ENCODE results near the gene PEX16.
A peak's percentile ranks its signal among the peaks of the same experiment; 100 is the strongest.

PEX16 gene

GRCh38 chr11:45897556-45897955 lies 20.1 kb downstream of the PEX16 start:
- DNase-seq = no peak

GRCh38 chr11:45896422-45896984 lies 21.2 kb downstream of the PEX16 start:
- DNase-seq = no peak

- no peak for DNase-seq
Observed at GRCh38 chr11:45895553-45896259, 22.0 kb downstream of the PEX16 start.

- no peak for DNase-seq
Observed at GRCh38 chr11:45894555-45895247, 23.0 kb downstream of the PEX16 start.

- DNase-seq = no peak
Observed at GRCh38 chr11:45892856-45893255, 24.8 kb downstream of the PEX16 start.

- DNase-seq = no peak
Observed at GRCh38 chr11:45890886-45891550, 26.7 kb downstream of the PEX16 start.

- no peak for DNase-seq
Observed at GRCh38 chr11:45889966-45890365, 27.7 kb downstream of the PEX16 start.

- no peak for DNase-seq
Observed at GRCh38 chr11:45889555-45889954, 28.1 kb downstream of the PEX16 start.

GRCh38 chr11:45887587-45887986 lies 30.1 kb downstream of the PEX16 start:
- no peak for DNase-seq

- DNase-seq = no peak
Observed at GRCh38 chr11:45886816-45887520, 30.7 kb downstream of the PEX16 start.

GRCh38 chr11:45885921-45886721 lies 31.6 kb downstream of the PEX16 start:
- DNase-seq = no peak

- DNase-seq = peak; percentile 48
Observed at GRCh38 chr11:45885274-45885920, 32.3 kb downstream of the PEX16 start, which contains the start of gene MAPK8IP1. TSS of gene MAPK8IP1 (plus strand) at chr11:45885651. CDS start at chr11:45885821, 170 bp downstream.

- no peak for DNase-seq
Observed at GRCh38 chr11:45884596-45885185, 33.0 kb downstream of the PEX16 start.

GRCh38 chr11:45881708-45882368 lies 35.8 kb downstream of the PEX16 start:
- DNase-seq = no peak

GRCh38 chr11:45880772-45881570 lies 36.7 kb downstream of the PEX16 start:
- no peak for DNase-seq

- no peak for DNase-seq
Observed at GRCh38 chr11:45879803-45880686, 37.6 kb downstream of the PEX16 start.

- no peak for DNase-seq
Observed at GRCh38 chr11:45877845-45878244, 39.8 kb downstream of the PEX16 start.

GRCh38 chr11:45877221-45877620 lies 40.5 kb downstream of the PEX16 start:
- DNase-seq = no peak

- DNase-seq = no peak
Observed at GRCh38 chr11:45876401-45876800, 41.3 kb downstream of the PEX16 start.

All from activated effector memory CD4-positive, alpha-beta T cell treated with Interleukin-2 at 50 U/mL for 16 hours (primary cell).